Astrocyte (in vitro differentiated cells and primary cell): Measurements from ENCODE around the gene HPN.

Experiments
- EZH2 ChIP-seq: IDR thresholded peaks from 2 replicates; pipeline ENCODE4 v1.6.1; 2012; ENCODE audit warnings: mild to moderate bottlenecking, low read length, inconsistent platforms; ENCODE audit not compliant: insufficient read depth
- TF ChIP-seq, protein P1 (sequence below): IDR thresholded peaks from 2 replicates; pipeline ENCODE4 v1.5.1; 2011; ENCODE audit warnings: low read depth, mild to moderate bottlenecking, inconsistent platforms, low read length, moderate library complexity; ENCODE audit not compliant: insufficient read depth

DNA sequence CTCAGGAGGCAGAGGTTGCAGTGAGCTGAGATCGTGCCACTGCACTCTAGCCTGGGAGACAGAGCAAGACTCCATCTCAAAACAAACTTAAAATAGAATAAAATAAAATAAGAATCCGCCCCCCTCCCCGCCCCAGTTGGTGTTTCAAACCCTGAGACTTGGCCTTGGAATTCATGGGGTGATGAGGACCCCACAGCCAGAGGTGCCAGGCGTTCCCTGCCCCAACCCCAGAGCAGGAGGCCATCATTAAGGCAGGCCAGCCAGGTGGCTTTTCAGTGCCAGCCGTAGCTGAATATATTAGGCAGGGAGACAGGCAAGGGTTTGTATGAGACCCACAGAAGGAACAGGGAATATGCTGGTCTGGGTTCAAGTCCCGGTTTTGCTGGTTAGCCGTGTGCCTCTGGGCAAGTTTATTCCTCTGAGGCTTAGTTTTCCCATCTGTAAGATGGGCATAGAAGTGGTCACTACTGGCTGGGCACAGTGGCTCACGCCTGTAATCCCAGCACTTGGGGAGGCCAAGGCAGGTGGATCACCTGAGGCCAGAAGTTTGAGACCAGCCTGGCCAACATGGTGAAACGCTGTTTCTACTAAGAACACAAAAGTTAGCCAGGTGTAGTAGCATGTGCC is 12.3 kb downstream of the HPN start:
- TF ChIP-seq EZH2 = no peak
- TF ChIP-seq, protein P1, sequence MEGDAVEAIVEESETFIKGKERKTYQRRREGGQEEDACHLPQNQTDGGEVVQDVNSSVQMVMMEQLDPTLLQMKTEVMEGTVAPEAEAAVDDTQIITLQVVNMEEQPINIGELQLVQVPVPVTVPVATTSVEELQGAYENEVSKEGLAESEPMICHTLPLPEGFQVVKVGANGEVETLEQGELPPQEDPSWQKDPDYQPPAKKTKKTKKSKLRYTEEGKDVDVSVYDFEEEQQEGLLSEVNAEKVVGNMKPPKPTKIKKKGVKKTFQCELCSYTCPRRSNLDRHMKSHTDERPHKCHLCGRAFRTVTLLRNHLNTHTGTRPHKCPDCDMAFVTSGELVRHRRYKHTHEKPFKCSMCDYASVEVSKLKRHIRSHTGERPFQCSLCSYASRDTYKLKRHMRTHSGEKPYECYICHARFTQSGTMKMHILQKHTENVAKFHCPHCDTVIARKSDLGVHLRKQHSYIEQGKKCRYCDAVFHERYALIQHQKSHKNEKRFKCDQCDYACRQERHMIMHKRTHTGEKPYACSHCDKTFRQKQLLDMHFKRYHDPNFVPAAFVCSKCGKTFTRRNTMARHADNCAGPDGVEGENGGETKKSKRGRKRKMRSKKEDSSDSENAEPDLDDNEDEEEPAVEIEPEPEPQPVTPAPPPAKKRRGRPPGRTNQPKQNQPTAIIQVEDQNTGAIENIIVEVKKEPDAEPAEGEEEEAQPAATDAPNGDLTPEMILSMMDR = no peak
